ENCODE data around the gene MYH9.
A peak's percentile ranks its signal among the peaks of the same experiment; 100 is the strongest.

Gene MYH9

DNA sequence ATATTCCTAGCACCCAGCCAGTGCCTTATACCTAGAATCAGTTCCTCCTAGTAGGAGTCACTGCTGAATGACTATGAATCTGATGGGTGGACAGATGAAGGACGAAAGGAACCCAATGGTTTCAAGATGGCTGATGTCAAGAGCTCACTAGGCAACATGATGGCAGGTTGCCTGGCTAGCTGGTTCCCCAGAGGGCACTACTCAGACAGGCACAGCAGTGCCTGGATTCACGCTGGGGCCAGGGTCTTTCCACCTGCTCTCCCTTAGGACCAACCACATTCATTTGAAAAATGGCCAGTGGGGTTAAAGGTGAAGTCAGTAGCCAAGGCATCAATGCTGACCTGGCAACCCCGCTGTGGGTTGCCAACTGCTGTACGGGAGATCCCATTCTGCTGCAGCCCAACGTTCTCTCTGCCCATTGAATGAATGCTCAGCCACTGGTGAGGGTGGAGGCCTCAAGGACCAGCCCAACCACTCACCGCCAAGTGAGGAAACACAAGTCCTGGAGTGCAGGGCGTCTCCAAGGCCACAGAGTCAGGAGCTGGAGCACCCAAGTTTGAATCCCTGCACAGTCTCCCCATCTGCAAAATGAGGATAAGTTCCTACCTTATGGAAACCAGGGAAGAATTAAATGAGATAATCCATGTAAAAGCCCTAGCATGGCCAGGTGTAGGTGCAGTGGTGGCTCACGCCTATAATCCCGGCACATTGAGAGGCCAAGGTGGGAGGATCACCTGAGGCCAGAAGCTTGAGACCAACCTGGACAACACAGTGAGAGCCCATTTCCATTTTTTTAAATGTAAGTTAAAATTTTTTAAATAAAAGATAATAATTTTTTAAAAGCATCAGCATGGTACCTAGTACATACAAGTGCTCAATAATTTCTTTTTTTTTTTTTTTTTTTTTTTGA, 12.4 kb downstream of the MYH9 start:
- no peak for DNase-seq (ENCODE audit: low spot score)
- peak overlapping the region; percentile 51 for H3K4me3 ChIP-seq
- peak overlapping the region; percentile 90 to 98 for H3K27ac ChIP-seq
- TF ChIP-seq, protein P1, sequence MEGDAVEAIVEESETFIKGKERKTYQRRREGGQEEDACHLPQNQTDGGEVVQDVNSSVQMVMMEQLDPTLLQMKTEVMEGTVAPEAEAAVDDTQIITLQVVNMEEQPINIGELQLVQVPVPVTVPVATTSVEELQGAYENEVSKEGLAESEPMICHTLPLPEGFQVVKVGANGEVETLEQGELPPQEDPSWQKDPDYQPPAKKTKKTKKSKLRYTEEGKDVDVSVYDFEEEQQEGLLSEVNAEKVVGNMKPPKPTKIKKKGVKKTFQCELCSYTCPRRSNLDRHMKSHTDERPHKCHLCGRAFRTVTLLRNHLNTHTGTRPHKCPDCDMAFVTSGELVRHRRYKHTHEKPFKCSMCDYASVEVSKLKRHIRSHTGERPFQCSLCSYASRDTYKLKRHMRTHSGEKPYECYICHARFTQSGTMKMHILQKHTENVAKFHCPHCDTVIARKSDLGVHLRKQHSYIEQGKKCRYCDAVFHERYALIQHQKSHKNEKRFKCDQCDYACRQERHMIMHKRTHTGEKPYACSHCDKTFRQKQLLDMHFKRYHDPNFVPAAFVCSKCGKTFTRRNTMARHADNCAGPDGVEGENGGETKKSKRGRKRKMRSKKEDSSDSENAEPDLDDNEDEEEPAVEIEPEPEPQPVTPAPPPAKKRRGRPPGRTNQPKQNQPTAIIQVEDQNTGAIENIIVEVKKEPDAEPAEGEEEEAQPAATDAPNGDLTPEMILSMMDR (IDR thresholded peaks at IDR 0.05) = no peak

DNA sequence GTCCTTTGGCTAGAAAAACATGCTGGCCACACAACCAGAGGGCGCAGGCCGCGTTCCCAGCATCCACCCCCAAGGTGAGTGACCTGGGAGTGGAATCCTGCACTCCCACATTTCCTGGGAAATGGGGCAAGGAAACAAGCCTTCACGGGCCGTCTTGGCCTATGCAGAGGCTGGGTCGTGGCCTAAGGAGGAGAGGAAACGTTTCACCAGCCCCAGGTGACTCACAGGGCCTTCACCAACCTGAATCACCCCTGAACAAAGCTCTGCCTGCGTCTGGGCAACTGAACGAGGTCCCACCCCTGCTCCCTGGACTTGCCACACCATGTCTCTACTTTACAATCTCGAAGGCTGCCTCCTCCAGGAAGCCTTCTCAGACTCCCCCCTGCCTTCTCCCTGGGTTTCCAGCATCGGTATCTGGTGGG, 13.2 kb downstream of the MYH9 start:
- Histone ChIP-seq H3K27ac (peak overlapping the region; percentile 90 to 98), H3K4me3 (peak overlapping the region; percentile 51)
- DNase-seq (ENCODE audit: low spot score) = no peak
- TF ChIP-seq, protein P1 (IDR thresholded peaks at IDR 0.05) = no peak

DNA sequence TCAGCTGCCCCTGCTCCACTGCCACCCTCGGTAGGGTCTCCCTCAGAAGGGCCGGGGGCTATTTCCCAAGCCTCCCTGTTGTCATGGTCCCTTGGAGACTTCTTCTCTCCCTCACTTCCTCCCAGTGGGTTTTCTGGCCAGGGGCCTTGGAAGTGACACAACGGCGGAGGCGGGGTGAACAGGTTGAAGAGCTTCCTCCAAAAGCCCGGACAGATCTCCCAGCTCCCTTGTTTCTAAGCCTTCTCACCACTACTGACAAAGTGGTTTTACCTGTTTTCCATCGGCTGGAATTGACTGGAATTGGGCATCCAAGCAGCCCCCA, 14.5 kb downstream of the MYH9 start:
- no peak for DNase-seq (ENCODE audit: low spot score)
- Histone ChIP-seq H3K4me3 (peak overlapping the region; percentile 47), H3K27ac (peak overlapping the region; percentile 90 to 98)
- TF ChIP-seq, protein P1 (IDR thresholded peaks at IDR 0.05) = no peak

DNA sequence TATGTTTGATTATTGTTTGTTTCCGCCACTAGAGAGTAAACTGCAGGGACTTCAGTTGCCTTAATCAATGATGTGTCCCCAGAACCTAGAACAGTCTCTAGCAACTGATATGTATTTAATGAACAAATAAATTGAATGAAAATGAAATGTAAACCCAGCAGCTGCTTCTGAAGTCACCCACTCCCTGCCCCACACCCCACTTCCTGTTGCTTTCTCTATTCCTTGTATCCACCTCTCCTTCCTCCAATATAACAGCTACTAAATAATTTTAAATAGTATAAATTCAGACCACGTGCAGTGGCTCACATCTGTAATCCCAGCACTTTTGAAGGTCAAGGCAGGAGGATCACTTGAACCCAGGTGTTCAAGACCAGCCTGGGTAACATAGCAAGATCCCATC, 15.8 kb downstream of the MYH9 start:
- TF ChIP-seq, protein P1 (IDR thresholded peaks at IDR 0.05) = no peak
- peak overlapping the region; percentile 90 to 98 for H3K27ac ChIP-seq
- H3K4me3 ChIP-seq = peak overlapping the region; percentile 59

DNA sequence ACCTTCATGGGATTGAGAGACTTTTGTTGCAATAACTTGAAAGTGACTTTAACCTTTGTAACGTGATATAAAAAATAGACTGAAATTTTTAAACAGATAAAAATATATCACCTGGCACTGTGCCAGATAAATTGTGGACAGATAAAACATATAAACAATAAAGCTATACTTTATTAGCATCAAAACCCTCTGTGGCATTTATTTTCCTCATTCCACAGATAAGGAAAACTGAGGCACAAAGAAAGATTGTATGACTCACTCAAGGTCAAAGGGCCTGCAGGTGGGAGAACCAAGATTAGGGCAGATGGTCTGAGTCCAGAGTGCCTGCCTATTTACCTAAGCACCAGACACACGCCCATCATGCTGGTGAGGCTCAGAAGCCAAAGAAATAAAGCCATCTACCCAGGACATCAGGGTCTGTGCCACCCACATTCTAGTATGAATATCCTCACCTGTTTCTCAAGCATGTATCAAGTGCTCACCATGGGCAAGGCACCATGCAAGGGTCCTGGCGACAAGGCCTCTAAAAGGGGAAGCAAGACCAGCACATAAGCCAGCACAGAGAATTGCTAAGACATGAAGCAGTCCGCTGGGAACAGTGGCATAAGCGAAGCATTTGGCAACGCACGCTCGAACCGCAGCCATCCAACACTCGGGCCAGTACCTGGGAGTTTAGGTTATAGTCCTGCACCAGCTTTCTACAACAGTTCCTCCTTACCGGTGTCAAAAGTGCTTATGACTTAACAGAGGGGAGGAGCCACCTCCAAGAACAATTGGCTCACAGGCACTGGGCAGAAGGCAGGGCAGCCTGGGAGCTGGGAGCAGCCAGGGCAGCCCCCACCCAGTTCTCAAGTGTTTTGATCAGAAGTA, 17.6 kb downstream of the MYH9 start:
- Histone ChIP-seq H3K27ac (peak overlapping the region; percentile 90 to 98), H3K4me3 (peak overlapping the region; percentile 59)
- TF ChIP-seq, protein P1 (IDR thresholded peaks at IDR 0.05) = no peak
- no peak for DNase-seq (ENCODE audit: low spot score)

More for the DNA sequence above, 15.8 kb downstream of the MYH9 start:
- no peak for DNase-seq (ENCODE audit: low spot score)

DNA sequence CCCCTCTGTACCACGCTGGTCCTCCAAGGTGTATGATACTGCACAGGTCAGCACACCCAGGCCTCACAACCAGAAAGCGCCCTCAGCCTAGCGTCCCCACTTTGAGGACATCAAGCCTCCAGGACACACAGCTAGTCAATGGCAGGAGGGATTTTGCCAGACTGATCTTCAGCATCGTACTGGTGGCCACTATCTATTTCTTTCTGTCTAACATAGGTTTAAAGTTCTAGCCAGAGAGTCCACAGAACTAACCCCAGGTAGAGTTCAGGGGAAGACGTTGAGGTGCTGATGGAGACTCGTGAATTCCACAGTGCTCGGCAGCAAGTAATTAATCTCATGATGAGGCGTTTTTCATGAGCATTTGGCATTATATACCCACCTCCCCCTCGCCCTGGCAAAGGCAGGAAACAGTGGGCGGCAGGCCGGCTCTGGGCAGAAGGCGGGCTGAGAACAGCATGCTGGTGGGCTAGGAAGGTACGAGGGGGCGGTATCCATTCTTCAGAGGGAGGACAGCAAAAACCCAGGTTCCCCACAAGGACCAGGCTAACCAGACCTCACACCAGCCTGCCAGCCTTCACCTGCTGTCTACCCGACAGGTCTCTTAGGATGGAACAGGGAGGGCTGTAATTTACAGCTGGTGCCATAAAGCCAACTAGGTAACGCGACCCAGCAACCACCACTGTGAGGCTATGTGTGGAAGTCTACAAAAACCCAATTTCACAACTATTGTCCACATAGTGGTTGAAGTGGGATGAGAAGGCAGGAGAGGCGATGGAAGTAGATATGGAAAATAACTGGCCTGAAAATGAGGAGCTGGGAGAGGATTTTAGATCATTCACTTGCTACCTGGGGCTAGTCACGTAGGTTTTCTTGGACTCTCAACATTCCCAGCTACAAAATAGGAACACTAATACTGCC, 18.5 kb downstream of the MYH9 start:
- H3K4me3 ChIP-seq = peak overlapping the region; percentile 59
- peak overlapping the region; percentile 90 to 98 for H3K27ac ChIP-seq
- TF ChIP-seq, protein P1 (IDR thresholded peaks at IDR 0.05) = no peak
- DNase-seq (ENCODE audit: low spot score) = no peak

Data from coronary artery (tissue), 2 donors.